Upper lobe of left lung (tissue), 4 donors: ENCODE results near the gene ISLR.

Experiments
- POLR2AphosphoS5 ChIP-seq, 2 donors: sonication (generic); formaldehyde crosslinking; IDR thresholded peaks; one replicate each; pipeline ENCODE4 v1.5.1; 2017; ENCODE audit warnings: antibody characterized with exemption in 2 of 2
- TF ChIP-seq, protein P1 (sequence below), 6 experiments: fragments of 450-650 bp in 4 of 6; fragments of 200-600 bp in 2 of 6; sonication (generic) in 2 of 6; IDR thresholded peaks; one replicate each; pipeline ENCODE4 v1.5.1; 2016 to 2019; ENCODE audit warnings: antibody characterized with exemption in 6 of 6

- TF ChIP-seq, protein P1, sequence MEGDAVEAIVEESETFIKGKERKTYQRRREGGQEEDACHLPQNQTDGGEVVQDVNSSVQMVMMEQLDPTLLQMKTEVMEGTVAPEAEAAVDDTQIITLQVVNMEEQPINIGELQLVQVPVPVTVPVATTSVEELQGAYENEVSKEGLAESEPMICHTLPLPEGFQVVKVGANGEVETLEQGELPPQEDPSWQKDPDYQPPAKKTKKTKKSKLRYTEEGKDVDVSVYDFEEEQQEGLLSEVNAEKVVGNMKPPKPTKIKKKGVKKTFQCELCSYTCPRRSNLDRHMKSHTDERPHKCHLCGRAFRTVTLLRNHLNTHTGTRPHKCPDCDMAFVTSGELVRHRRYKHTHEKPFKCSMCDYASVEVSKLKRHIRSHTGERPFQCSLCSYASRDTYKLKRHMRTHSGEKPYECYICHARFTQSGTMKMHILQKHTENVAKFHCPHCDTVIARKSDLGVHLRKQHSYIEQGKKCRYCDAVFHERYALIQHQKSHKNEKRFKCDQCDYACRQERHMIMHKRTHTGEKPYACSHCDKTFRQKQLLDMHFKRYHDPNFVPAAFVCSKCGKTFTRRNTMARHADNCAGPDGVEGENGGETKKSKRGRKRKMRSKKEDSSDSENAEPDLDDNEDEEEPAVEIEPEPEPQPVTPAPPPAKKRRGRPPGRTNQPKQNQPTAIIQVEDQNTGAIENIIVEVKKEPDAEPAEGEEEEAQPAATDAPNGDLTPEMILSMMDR (IDR thresholded peaks at IDR 0.05): no peak
- TF ChIP-seq POLR2AphosphoS5 (IDR thresholded peaks at IDR 0.05): no peak
Observed at GRCh38 chr15:74157868-74158827, 15.4 kb upstream of the ISLR start.
